Right forelimb (tissue), 1 donor: Measurements from ENCODE around the gene KCNIP1.
A peak's percentile ranks its signal among the peaks of the same experiment; 100 is the strongest.
"Not testable (repeated sequence)": the region's sequence is repeated elsewhere in the genome, so short reads cannot be mapped to it uniquely, and the experiment has no call there.

Source experiments
- DNase-seq: peaks from one replicate; pipeline ENCODE4 v3.0.0-alpha.2; 2018

KCNIP1 gene

GRCh38 chr5:170757669-170758068 is 253.8 kb downstream of the KCNIP1 start:
- no peak for DNase-seq

- DNase-seq, result no peak
Observed at GRCh38 chr5:170758481-170758880, 254.7 kb downstream of the KCNIP1 start.

GRCh38 chr5:170760113-170760512 is 256.3 kb downstream of the KCNIP1 start:
- DNase-seq, result no peak

- DNase-seq, result no peak
Observed at GRCh38 chr5:170761048-170761707, 257.4 kb downstream of the KCNIP1 start.

- no peak for DNase-seq
Observed at GRCh38 chr5:170761708-170762066, 257.9 kb downstream of the KCNIP1 start.

- DNase-seq, result not testable (repeated sequence)
Observed at GRCh38 chr5:170762298-170762697, 258.5 kb downstream of the KCNIP1 start.

GRCh38 chr5:170765868-170766267 is 262.0 kb downstream of the KCNIP1 start:
- not testable (repeated sequence) for DNase-seq

- peak; percentile 72 for DNase-seq
Observed at GRCh38 chr5:170769246-170769645, 265.4 kb downstream of the KCNIP1 start.

GRCh38 chr5:170769898-170770416 is 266.1 kb downstream of the KCNIP1 start:
- DNase-seq, result no peak

GRCh38 chr5:170771496-170771895 is 267.7 kb downstream of the KCNIP1 start:
- DNase-seq, result no peak

GRCh38 chr5:170773024-170773985 is 269.5 kb downstream of the KCNIP1 start:
- no peak for DNase-seq

- no peak for DNase-seq
Observed at GRCh38 chr5:170774831-170775230, 271.0 kb downstream of the KCNIP1 start.

GRCh38 chr5:170781946-170782345 is 278.1 kb downstream of the KCNIP1 start:
- DNase-seq, result no peak

- no peak for DNase-seq
Observed at GRCh38 chr5:170782438-170782837, 278.6 kb downstream of the KCNIP1 start.

GRCh38 chr5:170783498-170784247 is 279.9 kb downstream of the KCNIP1 start, which contains the start of gene GABRP:
TSS of gene GABRP (plus strand) at chr5:170783725. CDS start at chr5:170788616, 4,891 bp downstream.
- no peak for DNase-seq

- no peak for DNase-seq
Observed at GRCh38 chr5:170785416-170785815, 281.6 kb downstream of the KCNIP1 start.
